HFFc6 (cell line): ENCODE measurements around the gene TMEM144. TPM values are rescaled to one million over a fixed set of nuclear protein-coding genes. Genes with fewer than 3 reads are reported as not detected.

Experiments
- DNase-seq: peaks from one replicate; pipeline ENCODE4 v3.0.0-alpha.2; 2018
- H3K27ac Mint-ChIP-seq: 2 replicates; pipeline ENCODE4 v1.8.0; 2020; ENCODE audit warnings: mild to moderate bottlenecking, mixed read lengths
- H3K27me3 Mint-ChIP-seq: 2 replicates; pipeline ENCODE4 v1.8.0; 2021; ENCODE audit warnings: mild to moderate bottlenecking, moderate library complexity, mixed read lengths; ENCODE audit not compliant: insufficient read depth
- H3K36me3 Mint-ChIP-seq: 2 replicates; pipeline ENCODE4 v1.8.0; 2021; ENCODE audit warnings: low read depth, mixed read lengths
- H3K4me1 Mint-ChIP-seq: 2 replicates; pipeline ENCODE4 v1.8.0; 2020; ENCODE audit warnings: low read depth, mixed read lengths
- H3K4me3 Mint-ChIP-seq: 2 replicates; pipeline ENCODE4 v1.8.0; 2020; ENCODE audit warnings: mild to moderate bottlenecking, moderate library complexity, mixed read lengths
- H3K9me3 Mint-ChIP-seq: 2 replicates; pipeline ENCODE4 v1.8.0; 2020; ENCODE audit warnings: mild to moderate bottlenecking, mixed read lengths
- total RNA-seq, 6 experiments: library from RNA; stranded (reverse); fragmentation: NEBNext Ultra II Directional; extraction: Animal tissue kit (Norgen Biotek cat#: 25700); gene quantifications; 2 replicates in 1 of 6; 3 replicates in 5 of 6; pipeline ENCODE4 v1.2.3, GENCODE V29; 2021
- TF ChIP-seq, protein P1 (sequence below): fragments of 200-600 bp; sonication (generic); IDR thresholded peaks from 2 replicates; pipeline ENCODE4 v1.5.0; 2021; ENCODE audit warnings: antibody characterized with exemption, mild to moderate bottlenecking

The TMEM144 gene
- total RNA-seq, 6 experiments from 2014 or later, result 0.18 to 0.34 (median 0.29) TPM; not detected in 1

DNA sequence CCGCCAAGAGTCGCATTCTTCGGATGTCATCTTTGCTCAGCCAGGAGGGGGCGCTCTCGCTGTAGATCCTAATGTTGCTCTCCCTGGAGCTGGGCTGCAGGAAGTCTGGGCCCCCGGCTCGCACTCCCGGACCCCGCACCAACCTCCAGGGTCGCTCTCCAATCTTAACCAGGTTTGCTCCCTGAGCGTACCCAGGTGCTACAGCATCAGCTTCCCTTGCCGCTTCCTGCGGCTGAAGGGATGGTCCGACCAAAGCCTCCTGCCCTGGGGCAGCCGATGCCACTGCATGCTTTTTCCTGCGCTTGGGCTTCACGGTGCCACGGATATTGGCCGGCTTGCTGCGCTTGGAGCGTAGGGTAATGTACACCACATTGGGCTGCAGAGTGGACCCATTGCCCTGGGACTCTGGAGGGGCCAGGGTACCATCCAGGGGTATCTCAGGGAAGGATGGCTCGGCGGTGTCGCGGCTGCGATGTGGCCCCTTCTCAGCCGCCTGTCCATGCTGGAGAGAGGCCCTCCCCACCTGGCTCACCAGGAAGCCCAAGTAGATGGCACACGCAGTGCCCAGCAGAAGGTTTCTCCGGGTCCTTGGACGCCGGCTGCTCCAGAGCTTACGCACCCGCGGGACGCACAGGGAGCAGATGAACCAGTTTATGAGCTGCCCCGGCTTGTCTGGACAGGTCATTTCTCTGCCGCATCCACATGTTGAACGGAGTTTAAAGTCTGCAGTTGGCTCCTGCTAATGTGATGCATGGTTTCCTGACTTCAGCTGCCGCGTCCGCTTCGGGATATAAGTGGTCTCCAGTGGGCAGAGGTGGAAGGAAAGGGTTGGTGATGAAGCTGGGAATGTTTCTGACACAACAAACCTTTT, 39.4 kb upstream of the TMEM144 start:
- H3K4me3 Mint-ChIP-seq, result peak overlapping the region; percentile 68; the same call in 1 of the 2 replicates
- DNase-seq, result no peak
- H3K9me3 Mint-ChIP-seq, result no peaks in the 10 kb centered on the region
- TF ChIP-seq, protein P1, sequence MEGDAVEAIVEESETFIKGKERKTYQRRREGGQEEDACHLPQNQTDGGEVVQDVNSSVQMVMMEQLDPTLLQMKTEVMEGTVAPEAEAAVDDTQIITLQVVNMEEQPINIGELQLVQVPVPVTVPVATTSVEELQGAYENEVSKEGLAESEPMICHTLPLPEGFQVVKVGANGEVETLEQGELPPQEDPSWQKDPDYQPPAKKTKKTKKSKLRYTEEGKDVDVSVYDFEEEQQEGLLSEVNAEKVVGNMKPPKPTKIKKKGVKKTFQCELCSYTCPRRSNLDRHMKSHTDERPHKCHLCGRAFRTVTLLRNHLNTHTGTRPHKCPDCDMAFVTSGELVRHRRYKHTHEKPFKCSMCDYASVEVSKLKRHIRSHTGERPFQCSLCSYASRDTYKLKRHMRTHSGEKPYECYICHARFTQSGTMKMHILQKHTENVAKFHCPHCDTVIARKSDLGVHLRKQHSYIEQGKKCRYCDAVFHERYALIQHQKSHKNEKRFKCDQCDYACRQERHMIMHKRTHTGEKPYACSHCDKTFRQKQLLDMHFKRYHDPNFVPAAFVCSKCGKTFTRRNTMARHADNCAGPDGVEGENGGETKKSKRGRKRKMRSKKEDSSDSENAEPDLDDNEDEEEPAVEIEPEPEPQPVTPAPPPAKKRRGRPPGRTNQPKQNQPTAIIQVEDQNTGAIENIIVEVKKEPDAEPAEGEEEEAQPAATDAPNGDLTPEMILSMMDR, result peak; percentile 68
- H3K36me3 Mint-ChIP-seq, result no peaks in the 10 kb centered on the region
- peaks cover 31% of the 10 kb centered on the region for H3K4me1 Mint-ChIP-seq
- no peaks in the 10 kb centered on the region; the same call in 1 of the 2 replicates for H3K27me3 Mint-ChIP-seq
- H3K27ac Mint-ChIP-seq, result peak overlapping the region; percentile 16; the same call in 1 of the 2 replicates

DNA sequence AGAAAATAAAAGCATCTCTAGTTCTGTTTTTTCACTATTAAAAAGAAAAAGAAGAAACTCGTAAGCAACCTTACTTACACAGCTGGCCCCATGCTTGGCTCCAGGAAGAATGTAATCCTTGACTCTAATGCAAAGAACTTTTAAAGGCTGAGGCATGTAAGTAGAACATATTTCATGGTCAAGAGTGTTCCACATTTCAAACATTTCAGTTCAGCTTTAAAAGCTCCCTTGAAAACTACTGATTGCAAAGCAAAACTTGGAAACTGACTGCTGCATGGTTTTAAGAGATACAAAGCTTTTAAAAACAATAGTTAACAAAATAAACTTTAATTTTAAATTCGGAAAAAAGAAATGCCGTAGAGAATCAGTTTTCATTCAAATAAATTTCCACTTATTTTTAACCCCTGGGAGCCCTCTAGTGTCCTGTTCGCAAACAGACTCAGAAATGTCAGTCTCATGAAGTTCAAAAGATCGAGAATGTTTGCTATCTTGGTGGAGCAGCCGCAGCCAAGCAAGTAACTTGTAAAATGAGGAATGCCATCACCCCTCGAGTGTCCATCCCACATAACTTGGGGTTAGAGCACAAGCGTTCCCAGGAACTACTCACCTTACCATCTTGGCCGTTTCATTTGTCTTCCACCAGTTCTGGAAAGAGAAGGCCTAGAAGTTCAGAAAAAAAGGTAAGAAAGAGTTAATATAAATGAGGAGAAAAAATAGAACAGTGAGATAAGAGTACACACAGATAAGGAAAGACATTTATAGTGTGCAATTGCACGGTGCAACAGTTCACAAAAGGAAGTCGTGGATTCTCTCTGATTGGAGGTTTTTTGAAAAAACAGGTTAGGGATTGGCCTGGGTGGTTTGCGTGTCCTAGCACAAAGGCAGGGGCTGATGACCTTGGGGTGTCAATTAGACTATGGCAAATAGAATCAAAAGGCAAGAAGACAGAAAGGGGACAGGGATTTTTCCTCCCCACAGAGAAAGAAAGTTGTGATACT, 37.7 kb upstream of the TMEM144 start, which contains the start of gene GASK1B:
TSS of gene GASK1B (minus strand) at position 765 of the 998 bp plus-strand sequence. CDS start 1,650 bp downstream, outside the sequence.
- H3K4me1 Mint-ChIP-seq, result peaks cover 38% of the 10 kb centered on the region
- no peaks in the 10 kb centered on the region for H3K36me3 Mint-ChIP-seq
- no peaks in the 10 kb centered on the region for H3K9me3 Mint-ChIP-seq
- peak; percentile 55 for DNase-seq
- TF ChIP-seq, protein P1, result peak; percentile 87
- H3K27me3 Mint-ChIP-seq, result no peaks in the 10 kb centered on the region; the same call in 1 of the 2 replicates
- peak within 1 kb of the TSS; percentile 15; the same call in 1 of the 2 replicates for H3K27ac Mint-ChIP-seq
- H3K4me3 Mint-ChIP-seq, result peak within 1 kb of the TSS; percentile 68

DNA sequence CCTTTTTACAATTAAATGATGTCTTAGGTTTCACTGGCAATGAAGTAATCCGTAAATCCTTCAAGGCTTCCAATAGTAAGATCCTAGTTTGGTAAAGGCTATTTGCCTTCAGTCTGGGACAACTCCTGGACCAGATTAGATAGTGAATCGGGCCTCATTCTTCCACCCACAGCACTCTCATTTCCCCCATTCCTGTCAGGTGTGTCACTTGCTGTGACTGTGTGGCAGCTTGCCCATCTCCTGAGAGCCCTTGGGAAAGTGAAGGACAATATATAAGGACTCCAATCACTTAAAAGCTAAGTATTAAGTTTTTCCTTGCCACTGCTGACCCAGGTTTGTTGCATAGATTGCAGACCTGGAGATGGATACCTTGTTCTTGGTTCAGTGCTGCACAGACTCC, 34.2 kb upstream of the TMEM144 start:
- no peaks in the 10 kb centered on the region for H3K9me3 Mint-ChIP-seq
- TF ChIP-seq, protein P1, result no peak
- peak; percentile 42 for DNase-seq
- no peak overlapping the region for H3K27ac Mint-ChIP-seq
- H3K4me1 Mint-ChIP-seq, result peaks cover 29% of the 10 kb centered on the region
- H3K36me3 Mint-ChIP-seq, result no peaks in the 10 kb centered on the region
- no peak overlapping the region for H3K4me3 Mint-ChIP-seq
- peaks cover 2% of the 10 kb centered on the region for H3K27me3 Mint-ChIP-seq

DNA sequence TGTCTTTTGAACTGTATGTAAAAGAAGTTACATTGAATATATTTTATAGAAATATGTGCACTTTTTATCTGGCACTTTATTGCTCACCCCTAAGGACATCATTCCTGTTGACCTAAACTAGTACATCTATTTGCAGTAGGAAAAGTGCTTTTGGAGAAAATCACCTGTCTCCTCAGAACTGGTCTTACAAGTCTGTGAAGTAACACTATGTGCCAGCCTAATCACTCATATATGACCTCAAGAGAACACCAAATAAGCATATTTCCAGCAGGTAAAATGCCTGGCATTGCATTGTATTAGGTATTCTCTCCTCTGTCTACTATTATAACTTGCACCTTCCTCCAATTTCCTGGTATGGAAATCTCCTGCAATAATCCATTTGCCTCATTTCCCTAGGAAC, 33.5 kb upstream of the TMEM144 start:
- no peak for DNase-seq
- Mint-ChIP-seq H3K27me3 (peaks cover 2% of the 10 kb centered on the region), H3K4me3 (no peak overlapping the region), H3K36me3 (no peaks in the 10 kb centered on the region), H3K9me3 (no peaks in the 10 kb centered on the region), H3K4me1 (peaks cover 23% of the 10 kb centered on the region), H3K27ac (no peak overlapping the region)
- TF ChIP-seq, protein P1, result no peak

DNA sequence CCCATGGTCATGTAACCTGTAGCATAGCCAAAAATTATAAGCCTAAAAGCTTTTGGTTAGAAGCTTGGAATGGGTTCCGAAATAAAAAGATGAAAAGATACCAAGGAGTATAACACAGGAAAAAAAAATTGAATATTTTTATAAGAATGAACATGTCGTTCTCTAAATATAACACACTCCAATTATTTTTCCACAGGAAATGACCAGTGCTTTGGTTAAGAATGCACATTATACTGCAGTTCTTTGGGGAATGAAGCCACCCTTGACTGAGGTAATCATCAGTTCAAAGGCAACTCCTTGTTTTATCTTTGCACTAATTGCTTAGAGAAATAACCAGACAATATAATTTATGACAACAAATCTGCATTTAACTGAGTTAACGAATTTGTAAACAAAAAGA, 30.8 kb upstream of the TMEM144 start:
- TF ChIP-seq, protein P1, result no peak
- Mint-ChIP-seq H3K27ac (no peak overlapping the region), H3K27me3 (peaks cover 2% of the 10 kb centered on the region; the same call in 1 of the 2 replicates)

More for the DNA sequence above, 30.8 kb upstream of the TMEM144 start:
- H3K4me1 Mint-ChIP-seq, result peaks cover 9% of the 10 kb centered on the region
- H3K36me3 Mint-ChIP-seq, result no peaks in the 10 kb centered on the region
- H3K9me3 Mint-ChIP-seq, result no peaks in the 10 kb centered on the region
- H3K4me3 Mint-ChIP-seq, result no peak overlapping the region
- no peak for DNase-seq
